ENCODE data around the gene LEF1. TPM values are rescaled to one million over a fixed set of nuclear protein-coding genes. Genes with fewer than 3 reads are reported as not detected.

Gene LEF1
- total RNA-seq, 1 donor from 2014 or later, result 16.6 TPM

- no peaks in the 10 kb centered on the region for H3K79me2 ChIP-seq (ENCODE audit: insufficient read depth, low read length)
- Mint-ChIP-seq H3K9me3 (ENCODE audit: unreplicated experiment) (no peaks in the 10 kb centered on the region), H3K4me3 (ENCODE audit: unreplicated experiment) (no peak overlapping the region), H3K27me3 (ENCODE audit: low read depth, unreplicated experiment) (peaks cover 2% of the 10 kb centered on the region), H3K27ac (ENCODE audit: unreplicated experiment) (no peak overlapping the region), H3K4me1 (ENCODE audit: low read depth, unreplicated experiment) (peaks cover 24% of the 10 kb centered on the region), H3K36me3 (ENCODE audit: low read depth, unreplicated experiment) (peaks cover 5% of the 10 kb centered on the region)
- no peak overlapping the region for H3K9ac ChIP-seq (ENCODE audit: low read length)
- H3K27ac ChIP-seq (ENCODE audit: low read depth, low read length), result no peak overlapping the region
- H4K20me1 ChIP-seq (ENCODE audit: insufficient read depth, low read length), result no peaks in the 10 kb centered on the region
- H3K36me3 ChIP-seq (ENCODE audit: insufficient read depth, low read length), result no peaks in the 10 kb centered on the region
- TF ChIP-seq, protein P1, sequence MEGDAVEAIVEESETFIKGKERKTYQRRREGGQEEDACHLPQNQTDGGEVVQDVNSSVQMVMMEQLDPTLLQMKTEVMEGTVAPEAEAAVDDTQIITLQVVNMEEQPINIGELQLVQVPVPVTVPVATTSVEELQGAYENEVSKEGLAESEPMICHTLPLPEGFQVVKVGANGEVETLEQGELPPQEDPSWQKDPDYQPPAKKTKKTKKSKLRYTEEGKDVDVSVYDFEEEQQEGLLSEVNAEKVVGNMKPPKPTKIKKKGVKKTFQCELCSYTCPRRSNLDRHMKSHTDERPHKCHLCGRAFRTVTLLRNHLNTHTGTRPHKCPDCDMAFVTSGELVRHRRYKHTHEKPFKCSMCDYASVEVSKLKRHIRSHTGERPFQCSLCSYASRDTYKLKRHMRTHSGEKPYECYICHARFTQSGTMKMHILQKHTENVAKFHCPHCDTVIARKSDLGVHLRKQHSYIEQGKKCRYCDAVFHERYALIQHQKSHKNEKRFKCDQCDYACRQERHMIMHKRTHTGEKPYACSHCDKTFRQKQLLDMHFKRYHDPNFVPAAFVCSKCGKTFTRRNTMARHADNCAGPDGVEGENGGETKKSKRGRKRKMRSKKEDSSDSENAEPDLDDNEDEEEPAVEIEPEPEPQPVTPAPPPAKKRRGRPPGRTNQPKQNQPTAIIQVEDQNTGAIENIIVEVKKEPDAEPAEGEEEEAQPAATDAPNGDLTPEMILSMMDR (IDR thresholded peaks at IDR 0.05; ENCODE audit: insufficient read depth, low read depth, low read length), result no peak
- TF ChIP-seq EZH2 (IDR thresholded peaks at IDR 0.05; ENCODE audit: insufficient read depth, low read length), result no peak
- H3K4me1 ChIP-seq (ENCODE audit: insufficient read depth, low read length), result no peaks in the 10 kb centered on the region
- H3K4me3 ChIP-seq (ENCODE audit: insufficient read depth, low read depth, low read length), result no peak overlapping the region
- no peak for FAIRE-seq
- H3K9me3 ChIP-seq (ENCODE audit: insufficient read depth, low read depth, low read length), result no peaks in the 10 kb centered on the region
- no peak for DNase-seq (ENCODE audit: low read depth)
- H3K4me2 ChIP-seq (ENCODE audit: low read length), result no peak overlapping the region
- H3K27me3 ChIP-seq (ENCODE audit: insufficient read depth, low read length), result no peaks in the 10 kb centered on the region
- H2AFZ ChIP-seq (ENCODE audit: low read depth, low read length), result no peak overlapping the region
Measured at GRCh38 chr4:108140328-108140727, 28.4 kb downstream of the LEF1 start.

DNA sequence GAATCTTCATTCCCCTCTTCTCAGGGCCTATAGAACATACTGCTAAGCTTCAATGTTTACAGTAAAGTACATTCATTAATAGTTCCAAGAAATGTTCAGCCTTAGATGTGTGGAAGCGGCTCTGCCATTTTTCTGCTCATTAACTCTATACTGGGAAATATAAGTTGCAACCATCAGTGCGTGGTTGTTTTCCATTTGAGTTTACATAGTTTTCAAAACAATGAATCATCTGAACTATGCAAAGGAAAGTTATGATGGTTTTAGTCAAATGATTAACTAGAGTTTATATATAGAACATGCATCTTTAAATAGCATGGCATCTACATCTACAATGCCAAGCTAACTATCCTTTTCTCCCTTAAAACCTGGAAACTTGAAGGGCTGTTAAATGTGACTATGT lies 29.6 kb downstream of the LEF1 start:
- DNase-seq (ENCODE audit: low read depth) (no peak), FAIRE-seq (no peak)
- H3K27ac Mint-ChIP-seq (ENCODE audit: unreplicated experiment), result no peak overlapping the region
- Histone ChIP-seq H4K20me1 (ENCODE audit: insufficient read depth, low read length) (no peaks in the 10 kb centered on the region), H3K27ac (ENCODE audit: low read depth, low read length) (no peak overlapping the region), H2AFZ (ENCODE audit: low read depth, low read length) (no peak overlapping the region), H3K4me3 (ENCODE audit: insufficient read depth, low read depth, low read length) (no peak overlapping the region), H3K4me2 (ENCODE audit: low read length) (no peak overlapping the region), H3K27me3 (ENCODE audit: insufficient read depth, low read length) (no peaks in the 10 kb centered on the region), H3K36me3 (ENCODE audit: insufficient read depth, low read length) (no peaks in the 10 kb centered on the region), H3K4me1 (ENCODE audit: insufficient read depth, low read length) (no peaks in the 10 kb centered on the region), H3K9ac (ENCODE audit: low read length) (no peak overlapping the region), H3K9me3 (ENCODE audit: insufficient read depth, low read depth, low read length) (no peaks in the 10 kb centered on the region), H3K79me2 (ENCODE audit: insufficient read depth, low read length) (no peaks in the 10 kb centered on the region)
- H3K4me3 Mint-ChIP-seq (ENCODE audit: unreplicated experiment), result no peak overlapping the region
- TF ChIP-seq, protein P1 (IDR thresholded peaks at IDR 0.05; ENCODE audit: insufficient read depth, low read depth, low read length), result no peak
- TF ChIP-seq EZH2 (IDR thresholded peaks at IDR 0.05; ENCODE audit: insufficient read depth, low read length), result no peak
- H3K9me3 Mint-ChIP-seq (ENCODE audit: unreplicated experiment), result no peaks in the 10 kb centered on the region
- peaks cover 21% of the 10 kb centered on the region for H3K4me1 Mint-ChIP-seq (ENCODE audit: low read depth, unreplicated experiment)
- peaks cover 5% of the 10 kb centered on the region for H3K36me3 Mint-ChIP-seq (ENCODE audit: low read depth, unreplicated experiment)
- peaks cover 2% of the 10 kb centered on the region for H3K27me3 Mint-ChIP-seq (ENCODE audit: low read depth, unreplicated experiment)

GRCh38 chr4:108135549-108136209 lies 33.1 kb downstream of the LEF1 start:
- no peak for DNase-seq (ENCODE audit: low read depth)
- no peaks in the 10 kb centered on the region for H3K9me3 Mint-ChIP-seq (ENCODE audit: unreplicated experiment)
- peaks cover 5% of the 10 kb centered on the region for H3K36me3 Mint-ChIP-seq (ENCODE audit: low read depth, unreplicated experiment)
- TF ChIP-seq, protein P1 (IDR thresholded peaks at IDR 0.05; ENCODE audit: insufficient read depth, low read depth, low read length), result no peak
- no peak for TF ChIP-seq EZH2 (IDR thresholded peaks at IDR 0.05; ENCODE audit: insufficient read depth, low read length)
- Histone ChIP-seq H4K20me1 (ENCODE audit: insufficient read depth, low read length) (no peaks in the 10 kb centered on the region), H3K4me3 (ENCODE audit: insufficient read depth, low read depth, low read length) (no peak overlapping the region), H3K27me3 (ENCODE audit: insufficient read depth, low read length) (no peaks in the 10 kb centered on the region), H3K9ac (ENCODE audit: low read length) (no peak overlapping the region), H3K4me2 (ENCODE audit: low read length) (no peak overlapping the region), H3K4me1 (ENCODE audit: insufficient read depth, low read length) (no peaks in the 10 kb centered on the region), H3K79me2 (ENCODE audit: insufficient read depth, low read length) (no peaks in the 10 kb centered on the region), H3K27ac (ENCODE audit: low read depth, low read length) (no peak overlapping the region), H3K9me3 (ENCODE audit: insufficient read depth, low read depth, low read length) (no peaks in the 10 kb centered on the region), H2AFZ (ENCODE audit: low read depth, low read length) (peak overlapping the region; percentile 1), H3K36me3 (ENCODE audit: insufficient read depth, low read length) (no peaks in the 10 kb centered on the region)
- FAIRE-seq, result no peak
- peaks cover 14% of the 10 kb centered on the region for H3K4me1 Mint-ChIP-seq (ENCODE audit: low read depth, unreplicated experiment)
- H3K27ac Mint-ChIP-seq (ENCODE audit: unreplicated experiment), result no peak overlapping the region
- H3K4me3 Mint-ChIP-seq (ENCODE audit: unreplicated experiment), result no peak overlapping the region
- peaks cover 2% of the 10 kb centered on the region for H3K27me3 Mint-ChIP-seq (ENCODE audit: low read depth, unreplicated experiment)
